NB4 (cell line): ENCODE measurements around the gene NOS2.
"Not testable (repeated sequence)": the region's sequence is repeated elsewhere in the genome, so short reads cannot be mapped to it uniquely, and the experiment has no call there.

Experiments
- DNase-seq: peaks from one replicate; pipeline ENCODE4 v3.0.0; 2010; ENCODE audit warnings: low read depth
- H3K4me3 ChIP-seq: one replicate; pipeline ENCODE4 v1.5.1; 2011; ENCODE audit warnings: mild to moderate bottlenecking, low read depth, low read length, moderate library complexity
- MYC ChIP-seq: IDR thresholded peaks from 2 replicates; pipeline ENCODE4 v1.6.1; 2011; ENCODE audit warnings: low read depth, low read length
- POLR2A ChIP-seq: IDR thresholded peaks from 2 replicates; pipeline ENCODE4 v1.6.1; 2011; ENCODE audit warnings: mild to moderate bottlenecking; ENCODE audit not compliant: insufficient read length; ENCODE audit errors: extremely low read depth
- TF ChIP-seq, protein P1 (sequence below): IDR thresholded peaks from 2 replicates; pipeline ENCODE4 v1.6.1; 2011; ENCODE audit warnings: low read depth, low read length
- TF ChIP-seq, protein P2 (sequence below): IDR thresholded peaks from one replicate; pipeline ENCODE4 v1.5.1; 2012; ENCODE audit warnings: low read depth, low read length

Gene NOS2

DNA sequence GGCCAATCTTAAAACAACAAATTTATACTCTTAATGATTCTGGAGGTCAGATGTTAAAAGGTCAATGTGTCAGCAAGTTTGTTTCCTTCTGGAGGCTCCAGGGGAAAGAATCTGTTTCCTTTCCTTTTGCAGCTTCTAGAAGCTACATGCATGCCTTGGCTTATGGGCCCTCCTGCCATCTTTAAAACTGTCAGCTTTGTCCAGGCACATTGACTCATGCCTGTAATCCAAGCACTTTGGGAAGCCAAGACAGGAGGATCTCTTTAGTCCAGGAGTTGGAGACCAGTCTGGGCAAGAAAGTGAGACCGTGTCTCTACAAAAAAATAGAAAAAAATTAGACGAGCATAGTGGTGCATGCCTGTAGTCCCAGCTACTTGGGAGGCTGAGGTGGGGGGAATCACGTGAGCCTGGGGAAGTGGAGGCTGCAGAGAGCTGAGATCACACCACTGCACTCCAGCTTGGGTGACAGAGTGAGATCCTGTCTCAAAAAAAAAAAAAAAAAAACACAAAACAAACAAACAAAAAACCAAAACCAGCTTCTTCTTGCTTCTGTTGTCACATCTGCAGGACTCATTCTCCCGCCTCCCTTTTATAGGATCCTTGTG, 58.3 kb downstream of the NOS2 start:
- H3K4me3 ChIP-seq, result no peak overlapping the region
- no peak for DNase-seq
- TF ChIP-seq, protein P1, sequence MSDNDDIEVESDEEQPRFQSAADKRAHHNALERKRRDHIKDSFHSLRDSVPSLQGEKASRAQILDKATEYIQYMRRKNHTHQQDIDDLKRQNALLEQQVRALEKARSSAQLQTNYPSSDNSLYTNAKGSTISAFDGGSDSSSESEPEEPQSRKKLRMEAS, result no peak
- TF ChIP-seq POLR2A, result no peak
- TF ChIP-seq, protein P2, sequence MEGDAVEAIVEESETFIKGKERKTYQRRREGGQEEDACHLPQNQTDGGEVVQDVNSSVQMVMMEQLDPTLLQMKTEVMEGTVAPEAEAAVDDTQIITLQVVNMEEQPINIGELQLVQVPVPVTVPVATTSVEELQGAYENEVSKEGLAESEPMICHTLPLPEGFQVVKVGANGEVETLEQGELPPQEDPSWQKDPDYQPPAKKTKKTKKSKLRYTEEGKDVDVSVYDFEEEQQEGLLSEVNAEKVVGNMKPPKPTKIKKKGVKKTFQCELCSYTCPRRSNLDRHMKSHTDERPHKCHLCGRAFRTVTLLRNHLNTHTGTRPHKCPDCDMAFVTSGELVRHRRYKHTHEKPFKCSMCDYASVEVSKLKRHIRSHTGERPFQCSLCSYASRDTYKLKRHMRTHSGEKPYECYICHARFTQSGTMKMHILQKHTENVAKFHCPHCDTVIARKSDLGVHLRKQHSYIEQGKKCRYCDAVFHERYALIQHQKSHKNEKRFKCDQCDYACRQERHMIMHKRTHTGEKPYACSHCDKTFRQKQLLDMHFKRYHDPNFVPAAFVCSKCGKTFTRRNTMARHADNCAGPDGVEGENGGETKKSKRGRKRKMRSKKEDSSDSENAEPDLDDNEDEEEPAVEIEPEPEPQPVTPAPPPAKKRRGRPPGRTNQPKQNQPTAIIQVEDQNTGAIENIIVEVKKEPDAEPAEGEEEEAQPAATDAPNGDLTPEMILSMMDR, result no peak

DNA sequence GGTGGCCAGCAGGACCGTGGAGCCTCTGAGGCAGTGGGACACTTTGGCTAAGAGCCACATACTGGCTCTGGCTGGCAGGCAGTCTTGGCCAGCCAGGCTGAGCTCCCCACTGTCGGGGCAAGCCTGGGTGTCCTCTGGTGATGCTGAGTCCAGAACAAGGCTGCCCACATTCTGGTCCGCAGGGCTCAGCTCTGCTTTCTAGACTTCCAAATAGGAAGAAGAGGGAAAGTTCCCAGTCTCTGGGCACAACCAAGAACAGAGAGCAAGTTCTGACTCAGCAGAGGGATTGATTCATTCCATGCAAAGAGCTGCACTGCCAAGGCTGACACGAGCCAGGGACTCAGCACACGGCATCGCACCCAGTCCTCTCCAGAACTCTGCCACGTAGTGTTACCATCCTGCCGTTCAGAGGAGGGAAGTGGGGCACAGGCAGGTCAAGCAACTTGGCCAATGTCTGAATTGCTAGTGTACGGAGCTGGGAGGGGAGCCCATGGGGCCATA, 58.9 kb downstream of the NOS2 start:
- H3K4me3 ChIP-seq, result no peak overlapping the region
- TF ChIP-seq POLR2A (no peak), MYC (no peak)
- TF ChIP-seq, protein P2, result no peak
- TF ChIP-seq, protein P1, result no peak
- DNase-seq, result no peak

DNA sequence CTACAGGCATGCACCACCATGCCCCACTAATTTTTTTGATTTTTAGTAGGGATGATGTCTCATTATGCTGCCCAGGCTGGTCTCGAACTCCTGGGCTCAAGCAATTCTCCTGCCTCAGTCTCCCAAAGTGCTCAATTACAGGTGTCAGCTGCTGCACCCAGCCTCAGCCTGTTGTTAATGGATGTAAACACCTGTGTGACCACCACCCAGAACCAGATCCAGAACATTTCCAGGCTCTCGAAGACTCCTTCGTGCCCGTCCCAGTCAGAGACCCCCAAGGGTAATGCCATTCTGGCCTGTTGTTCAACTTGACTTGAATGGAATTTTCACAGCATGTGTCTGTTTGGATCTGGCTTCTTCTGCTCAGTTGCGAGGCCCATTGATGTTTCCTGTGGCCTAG, 59.8 kb downstream of the NOS2 start:
- not testable (repeated sequence) for DNase-seq, H3K4me3 ChIP-seq

- H3K4me3 ChIP-seq, result no peak overlapping the region
- no peak for DNase-seq
- TF ChIP-seq, protein P1, result no peak
- TF ChIP-seq POLR2A, result no peak
These were observed 66.6 kb downstream of the NOS2 start for GRCh38 chr17:27733773-27734172.

- not testable (repeated sequence) for H3K4me3 ChIP-seq, DNase-seq
These were observed 67.6 kb downstream of the NOS2 start for GRCh38 chr17:27732746-27733145.

DNA sequence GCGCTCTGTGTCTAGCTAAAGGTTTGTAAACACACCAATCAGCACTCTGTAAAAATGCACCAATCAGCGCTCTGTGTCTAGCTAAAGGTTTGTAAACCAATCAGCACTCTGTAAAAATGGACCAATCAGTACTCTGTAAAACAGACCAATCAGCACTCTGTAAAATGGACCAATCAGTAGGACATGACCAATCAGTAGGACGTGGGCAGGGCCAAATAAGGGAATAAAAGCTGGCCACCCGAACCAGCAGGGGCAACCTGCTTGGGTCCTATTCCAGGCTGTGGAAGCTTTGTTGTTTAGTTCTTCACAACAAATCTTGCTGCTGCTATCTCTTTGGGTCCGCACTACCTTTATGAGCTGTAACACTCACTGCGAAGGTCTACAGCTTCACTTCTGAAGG, 74.3 kb downstream of the NOS2 start:
- not testable (repeated sequence) for H3K4me3 ChIP-seq, DNase-seq

DNA sequence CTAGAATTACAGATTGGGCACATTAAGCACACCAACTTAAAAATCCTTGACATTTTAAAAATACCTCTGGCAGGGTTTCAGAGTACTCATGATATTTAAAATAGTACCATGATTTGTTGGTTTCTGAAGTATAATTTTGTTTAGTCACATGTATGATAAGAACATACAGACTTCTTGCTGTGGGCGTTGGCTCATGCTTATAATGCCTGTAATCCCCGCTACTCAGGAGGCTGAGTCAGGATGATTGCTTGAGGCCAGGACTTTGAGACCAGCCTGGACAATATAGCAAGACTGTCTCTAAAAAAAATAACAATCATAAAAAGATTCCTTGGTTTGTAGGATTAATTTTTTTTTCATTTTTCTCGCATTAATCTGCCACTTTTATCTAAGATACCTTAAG, 78.5 kb downstream of the NOS2 start:
- TF ChIP-seq MYC, result no peak
- TF ChIP-seq, protein P1, result no peak
- TF ChIP-seq, protein P2, result no peak
- no peak for TF ChIP-seq POLR2A
- DNase-seq, result no peak

More for the DNA sequence above, 78.5 kb downstream of the NOS2 start:
- no peak overlapping the region for H3K4me3 ChIP-seq
